Measurements from ENCODE around the gene CCL21.
"Not testable (repeated sequence)": the region's sequence is repeated elsewhere in the genome, so short reads cannot be mapped to it uniquely, and the experiment has no call there.

CCL21 gene, protein sequence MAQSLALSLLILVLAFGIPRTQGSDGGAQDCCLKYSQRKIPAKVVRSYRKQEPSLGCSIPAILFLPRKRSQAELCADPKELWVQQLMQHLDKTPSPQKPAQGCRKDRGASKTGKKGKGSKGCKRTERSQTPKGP

DNA sequence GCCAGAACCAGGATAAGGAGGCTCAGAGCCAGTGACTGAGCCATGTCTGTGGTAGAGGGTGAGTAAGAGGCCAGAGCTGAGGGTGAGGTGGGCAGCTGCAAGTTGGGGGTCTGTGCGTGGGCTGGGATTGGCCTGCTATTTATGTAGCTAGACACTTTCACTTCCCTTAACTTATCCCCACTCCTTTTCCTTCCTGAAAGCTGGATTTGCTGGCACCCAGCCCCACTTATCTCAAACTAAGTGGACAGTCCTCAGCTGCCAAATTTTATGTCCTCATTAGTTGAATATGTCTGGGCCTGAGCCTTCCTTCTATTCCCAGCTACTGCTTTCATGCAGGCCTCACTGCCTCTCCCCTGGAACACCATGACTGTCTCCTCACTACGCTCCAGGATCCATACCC lies at the start of gene CCL21:
Gene CCL21 (minus strand): TSS at position 114 of the 400 bp plus-strand sequence. CDS start 70 bp downstream, at position 44.
- DNase-seq (ENCODE audit: low spot score) = no peak
- FAIRE-seq = no peak

DNA sequence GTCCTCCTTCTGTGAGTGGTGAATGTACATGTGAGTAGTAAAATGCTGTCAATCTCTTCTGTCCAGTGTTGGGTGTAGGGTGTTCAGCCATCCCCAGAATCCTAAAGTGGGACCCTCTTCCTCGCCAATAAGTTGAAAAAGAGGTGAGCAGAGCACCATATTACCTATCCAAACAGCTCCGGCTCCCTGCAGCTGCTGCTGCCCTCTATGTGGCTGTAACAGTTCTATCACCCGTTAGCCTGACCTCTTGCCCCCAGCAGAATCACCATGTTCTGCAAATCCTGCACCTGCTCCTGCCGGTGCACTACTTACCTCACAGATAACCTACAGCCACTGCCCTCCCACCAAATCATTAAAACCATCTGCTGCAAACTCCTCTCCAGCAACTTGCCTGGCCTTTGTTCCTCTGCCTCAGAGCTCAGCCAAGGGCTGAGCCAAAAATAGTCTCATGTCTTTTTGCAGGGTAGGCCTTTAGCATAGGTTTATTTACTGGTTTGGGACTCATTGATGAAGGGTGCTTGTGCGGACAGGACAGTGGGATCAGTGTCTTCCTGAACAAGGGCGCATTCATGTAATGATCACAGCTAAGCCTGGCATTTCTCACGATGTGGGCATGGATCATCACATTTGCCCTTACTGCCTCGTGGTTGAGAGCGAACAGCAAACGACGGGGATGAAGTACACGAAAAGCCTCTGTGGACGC lies 49.6 kb upstream of the CCL21 start:
- DNase-seq (ENCODE audit: low spot score) (no peak), FAIRE-seq (no peak)

DNA sequence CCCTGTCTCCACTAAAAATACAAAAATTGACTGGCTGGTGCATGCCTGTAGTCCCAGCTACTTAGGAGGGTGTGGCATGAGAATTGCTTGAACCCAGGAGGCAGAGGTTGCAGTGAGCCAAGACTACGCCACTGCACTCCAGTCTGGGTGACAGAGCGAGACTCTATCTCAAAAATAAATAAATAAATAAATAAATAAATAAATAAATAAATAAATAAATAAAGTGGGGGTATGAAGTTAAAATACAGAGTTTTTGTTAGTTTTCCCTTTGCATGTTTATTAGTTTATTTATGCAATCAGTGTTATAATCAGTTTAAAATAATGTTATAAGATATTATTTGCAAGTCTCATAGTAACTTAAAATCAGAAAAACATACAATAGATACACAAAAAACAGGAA lies 40.4 kb upstream of the CCL21 start:
- not testable (repeated sequence) for FAIRE-seq; DNase-seq (ENCODE audit: low spot score)

DNA sequence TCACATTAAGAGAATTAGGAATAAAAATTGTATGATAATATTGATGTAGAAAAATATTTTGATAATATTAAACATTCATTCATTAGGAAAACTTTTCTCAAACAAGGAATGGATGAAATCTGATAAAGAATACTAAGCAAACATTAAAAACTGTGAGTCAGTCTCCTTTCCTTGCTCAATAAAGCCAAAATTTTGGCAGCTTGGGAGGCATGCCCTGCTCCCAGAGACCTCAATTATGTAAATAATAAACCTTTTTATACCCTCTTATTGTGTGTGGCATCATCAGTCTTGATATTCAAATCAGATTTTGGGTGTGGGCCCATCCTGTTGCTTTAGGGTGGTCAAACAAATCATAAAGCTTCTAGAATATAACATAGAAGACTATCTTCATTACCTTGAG lies 36.6 kb upstream of the CCL21 start:
- no peak for FAIRE-seq
- DNase-seq (ENCODE audit: low spot score) = no peak

DNA sequence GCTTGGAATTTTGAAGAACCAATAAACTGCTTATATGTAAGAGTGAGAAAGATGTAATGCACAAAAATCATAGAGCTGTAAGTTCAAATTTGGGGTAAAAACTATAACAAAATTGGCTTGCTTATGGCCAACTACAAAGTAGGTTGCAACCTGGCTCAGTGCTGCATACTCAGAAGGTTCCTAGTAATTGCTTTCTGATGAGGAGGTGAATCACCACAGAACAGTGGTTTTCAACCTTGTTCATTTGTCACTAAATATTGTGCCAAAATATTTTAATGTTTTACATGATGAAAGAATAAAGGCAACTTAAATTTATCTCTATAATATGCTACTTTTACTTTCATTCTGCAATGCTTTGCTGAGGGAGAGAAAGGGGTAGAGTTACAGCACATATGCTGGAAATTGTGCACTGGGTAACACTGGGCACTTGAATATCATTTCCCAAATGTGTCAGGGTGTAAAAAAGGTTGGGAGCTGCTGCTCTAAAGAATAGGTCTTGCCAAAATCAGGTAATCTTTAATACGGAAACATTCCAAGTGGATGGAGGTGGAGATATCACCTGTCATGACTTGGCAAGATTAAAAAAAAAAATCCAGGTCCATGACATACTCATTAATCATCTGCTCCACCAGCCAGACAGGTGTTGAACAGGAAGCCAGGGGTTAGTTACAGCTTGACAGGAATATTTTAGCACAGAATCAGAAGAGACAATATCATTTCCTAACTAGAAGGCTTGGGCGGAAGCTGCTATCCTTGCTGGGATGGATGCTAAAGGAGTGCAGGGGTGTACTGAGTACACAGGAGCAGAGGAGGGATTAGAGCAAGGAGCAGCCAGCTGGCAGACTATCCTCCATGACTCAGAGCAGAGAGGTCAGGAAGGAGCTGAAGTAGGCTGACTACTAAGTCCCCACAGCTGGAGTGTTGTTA lies 34.6 kb upstream of the CCL21 start:
- DNase-seq (ENCODE audit: low spot score) = peak; percentile 13
- no peak for FAIRE-seq

DNA sequence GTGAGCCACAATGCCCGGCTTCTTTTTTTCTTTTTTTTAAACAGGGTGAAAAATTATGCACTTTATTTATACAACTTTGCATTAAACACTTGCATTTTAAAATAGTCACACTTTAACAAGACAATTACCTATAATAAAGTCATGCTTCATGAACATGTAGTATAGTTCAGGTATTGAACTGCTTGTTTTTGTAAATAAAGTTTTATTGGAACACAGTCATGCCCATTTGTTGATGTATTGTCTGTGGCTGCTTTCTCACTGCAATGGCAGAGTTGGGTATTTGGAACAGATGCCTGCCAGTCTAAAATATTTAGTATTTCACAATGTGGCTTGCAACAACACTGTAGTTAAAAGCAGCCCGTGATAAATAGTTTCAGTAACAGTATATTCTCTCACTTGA lies 32.8 kb upstream of the CCL21 start:
- DNase-seq (ENCODE audit: low spot score) (no peak), FAIRE-seq (no peak)

DNA sequence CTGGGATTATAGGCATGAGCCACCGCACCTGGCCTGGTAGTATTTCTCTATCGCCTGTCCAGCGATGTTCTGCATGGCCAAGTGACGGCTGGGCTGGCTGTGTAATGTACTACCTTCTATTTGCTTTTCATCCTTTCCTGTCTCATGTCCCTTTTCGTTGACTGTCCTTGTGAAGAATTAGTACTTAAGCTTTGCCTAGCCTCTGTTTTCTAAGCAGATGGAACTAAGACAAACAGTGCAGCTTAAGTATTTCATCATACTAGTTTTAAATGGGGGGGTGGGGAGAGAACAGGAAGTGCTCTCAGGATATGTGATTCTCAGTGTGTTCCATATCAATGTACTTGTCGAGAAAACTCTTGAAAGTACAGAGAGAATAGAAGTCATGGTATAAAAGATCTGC lies 31.7 kb upstream of the CCL21 start:
- DNase-seq (ENCODE audit: low spot score) (no peak), FAIRE-seq (no peak)

DNA sequence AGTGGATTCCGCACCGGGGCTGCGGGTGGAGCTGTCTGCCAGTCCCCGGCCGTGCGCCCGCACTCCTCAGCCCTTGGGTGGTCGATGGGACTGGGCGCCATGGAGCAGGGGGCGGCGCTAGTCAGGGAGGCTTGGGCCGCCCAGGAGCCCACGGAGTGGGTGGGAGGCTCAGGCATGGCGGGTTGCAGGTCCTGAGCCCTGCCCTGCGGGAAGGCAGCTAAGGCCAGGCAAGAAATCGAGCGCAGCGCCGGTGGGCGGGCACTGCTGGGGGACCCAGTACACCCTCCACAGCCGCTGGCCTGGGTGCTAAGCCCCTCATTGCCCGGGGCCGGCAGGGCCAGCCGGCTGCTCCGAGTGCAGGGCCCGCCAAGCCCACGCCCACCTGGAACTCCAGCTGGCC lies 30.2 kb upstream of the CCL21 start:
- not testable (repeated sequence) for DNase-seq (ENCODE audit: low spot score); FAIRE-seq

DNA sequence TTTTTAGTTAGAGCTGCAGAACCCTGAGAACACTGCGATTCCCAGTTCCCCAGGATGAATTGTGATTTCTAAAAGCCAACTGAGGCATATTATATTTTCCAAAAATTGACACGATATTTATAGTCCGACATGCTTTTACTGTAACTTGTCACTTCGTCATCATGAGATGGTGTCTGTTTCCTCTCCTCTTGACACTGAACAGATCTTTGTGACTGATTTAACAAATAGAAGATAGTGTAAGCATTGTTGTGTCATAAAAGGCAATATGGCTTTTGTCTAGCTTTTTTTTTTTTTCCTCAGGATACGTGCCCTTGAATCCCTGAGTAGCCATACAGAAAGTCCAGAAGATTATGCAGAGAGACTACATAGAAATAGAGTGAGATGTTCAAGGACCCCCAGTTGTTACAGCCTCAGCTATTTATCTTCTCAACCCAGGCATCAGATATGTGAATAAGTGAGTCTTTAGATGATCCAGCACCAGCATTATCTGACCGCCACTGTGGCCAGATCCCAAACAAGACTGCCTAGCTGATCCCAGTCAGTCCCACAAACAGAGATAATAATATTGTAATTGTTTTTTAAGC lies 27.8 kb upstream of the CCL21 start:
- DNase-seq (ENCODE audit: low spot score) (no peak), FAIRE-seq (no peak)

DNA sequence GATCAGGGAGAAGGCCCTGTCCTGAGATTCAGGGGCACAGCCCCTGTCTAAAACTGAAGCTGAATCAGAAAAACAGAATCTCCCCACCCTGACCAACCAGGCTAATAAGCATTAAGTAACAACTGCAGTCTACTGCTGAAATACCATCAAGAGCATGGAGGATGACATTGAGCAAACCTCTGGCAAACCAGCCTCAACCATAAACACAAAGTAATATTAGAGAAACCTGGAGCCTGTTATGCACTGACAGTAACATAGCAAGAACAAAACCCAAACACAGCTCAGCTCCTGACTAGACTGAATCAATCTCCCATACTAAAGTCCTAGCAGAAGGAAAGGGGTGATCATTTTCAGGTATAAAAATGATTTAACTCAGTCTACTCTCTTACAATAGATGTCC lies 24.8 kb upstream of the CCL21 start:
- DNase-seq (ENCODE audit: low spot score) (no peak), FAIRE-seq (no peak)

DNA sequence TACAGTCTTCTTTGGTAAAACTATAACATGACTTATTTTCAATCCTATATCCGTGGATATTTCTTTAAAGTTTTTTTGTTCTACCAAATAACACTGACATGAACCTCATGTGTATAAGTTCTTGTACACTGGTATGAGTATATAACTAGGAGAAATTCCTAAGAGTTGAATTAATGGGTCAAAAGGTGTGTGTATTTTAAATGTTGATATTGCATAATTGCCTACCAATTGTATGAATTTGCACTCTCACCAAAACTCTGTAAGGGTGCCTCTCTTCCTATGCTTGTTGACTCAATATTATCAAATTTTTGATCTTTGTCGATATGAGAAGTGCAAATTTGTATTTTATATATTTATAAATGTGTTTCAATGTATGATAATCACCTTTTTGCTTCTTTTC lies 22.9 kb upstream of the CCL21 start:
- FAIRE-seq = no peak
- no peak for DNase-seq (ENCODE audit: low spot score)

DNA sequence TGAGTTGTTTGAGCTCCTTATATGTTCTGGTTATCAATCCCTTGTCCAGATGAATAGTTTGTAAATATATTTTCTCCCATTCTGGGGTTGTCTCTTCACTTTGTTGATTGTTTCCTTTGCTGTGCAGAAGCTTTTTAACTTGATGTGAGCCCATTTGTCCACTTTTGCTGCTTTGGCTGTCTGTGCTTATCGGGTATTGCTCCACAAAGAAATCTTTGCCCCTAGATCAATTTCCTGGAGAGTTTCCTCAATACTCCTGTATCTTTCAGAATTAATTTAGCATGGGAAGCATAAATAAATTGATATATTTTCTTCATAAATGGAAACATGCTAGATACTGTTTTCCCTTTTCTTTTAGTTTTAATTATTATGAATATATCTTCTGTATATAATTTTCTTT lies 22.5 kb upstream of the CCL21 start:
- FAIRE-seq = no peak
- DNase-seq (ENCODE audit: low spot score) = no peak

DNA sequence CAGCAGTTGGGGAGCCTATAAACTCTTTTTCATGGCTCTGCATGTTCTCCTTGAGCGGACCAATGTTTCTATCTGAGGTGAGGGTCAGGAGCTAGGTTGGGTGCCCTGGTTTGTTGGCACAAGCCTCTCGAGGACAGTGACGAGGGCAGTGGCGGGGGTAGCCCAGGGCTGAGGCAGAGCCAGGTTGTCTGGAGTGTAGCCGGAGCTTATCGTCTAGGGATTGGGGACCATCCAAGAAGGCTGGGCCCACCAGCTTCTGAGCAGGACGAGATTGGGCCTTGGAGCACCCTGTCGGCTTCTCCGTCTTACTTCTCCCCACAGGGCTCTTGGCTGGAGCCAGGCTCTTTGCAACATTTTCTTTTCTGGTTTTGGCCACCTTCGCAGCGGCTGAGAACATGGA lies 13.2 kb upstream of the CCL21 start:
- FAIRE-seq (no peak), DNase-seq (ENCODE audit: low spot score) (no peak)

DNA sequence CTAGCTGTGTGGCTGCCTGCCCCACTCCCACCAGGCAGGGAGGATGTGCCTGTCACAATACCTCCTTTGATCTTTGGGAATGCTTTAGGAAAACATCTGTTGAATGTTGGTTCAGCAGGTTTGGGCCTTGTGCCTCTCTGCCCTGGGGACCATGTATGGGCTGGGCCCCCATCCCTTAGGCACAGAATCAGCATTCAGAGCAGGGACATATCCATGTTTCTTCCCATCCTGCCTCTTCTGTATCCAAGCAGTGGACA lies 9.8 kb upstream of the CCL21 start:
- not testable (repeated sequence) for DNase-seq (ENCODE audit: low spot score); FAIRE-seq

DNA sequence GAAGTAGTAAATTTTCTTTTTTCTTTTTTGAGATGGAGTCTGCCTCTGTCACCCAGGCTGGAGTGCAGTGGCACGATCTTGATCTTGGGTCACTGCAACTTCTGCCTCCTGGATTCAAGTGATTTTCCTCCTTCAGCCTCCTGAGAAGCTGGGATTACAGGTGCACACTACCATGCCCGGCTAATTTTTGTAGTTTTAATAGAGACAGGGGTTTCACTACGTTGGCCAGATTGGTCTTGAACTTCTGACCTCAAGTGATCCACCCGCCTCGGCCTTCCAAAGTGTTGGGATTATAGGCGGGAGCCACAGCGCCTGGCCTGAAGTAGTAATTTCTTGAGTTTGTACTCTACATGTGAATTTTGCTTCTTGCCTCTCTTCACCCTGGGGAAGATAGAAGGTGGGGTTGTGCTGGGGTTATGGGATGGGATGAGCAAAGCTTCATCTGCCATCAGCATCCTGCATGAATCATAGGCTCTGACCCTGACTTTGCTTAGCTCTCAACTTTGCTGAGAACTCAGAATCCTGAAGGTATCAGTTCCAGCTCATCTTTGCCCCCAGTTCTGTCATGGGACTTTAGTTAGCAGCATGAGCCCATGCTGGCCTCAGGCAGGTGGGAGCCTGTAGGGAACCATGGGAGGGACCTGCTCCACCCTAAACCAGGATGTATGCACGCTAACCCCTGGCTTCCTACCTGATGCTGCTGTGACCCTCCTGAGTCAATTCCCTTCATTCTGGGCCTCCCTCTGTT lies 9.3 kb upstream of the CCL21 start:
- DNase-seq (ENCODE audit: low spot score) = no peak
- no peak for FAIRE-seq

DNA sequence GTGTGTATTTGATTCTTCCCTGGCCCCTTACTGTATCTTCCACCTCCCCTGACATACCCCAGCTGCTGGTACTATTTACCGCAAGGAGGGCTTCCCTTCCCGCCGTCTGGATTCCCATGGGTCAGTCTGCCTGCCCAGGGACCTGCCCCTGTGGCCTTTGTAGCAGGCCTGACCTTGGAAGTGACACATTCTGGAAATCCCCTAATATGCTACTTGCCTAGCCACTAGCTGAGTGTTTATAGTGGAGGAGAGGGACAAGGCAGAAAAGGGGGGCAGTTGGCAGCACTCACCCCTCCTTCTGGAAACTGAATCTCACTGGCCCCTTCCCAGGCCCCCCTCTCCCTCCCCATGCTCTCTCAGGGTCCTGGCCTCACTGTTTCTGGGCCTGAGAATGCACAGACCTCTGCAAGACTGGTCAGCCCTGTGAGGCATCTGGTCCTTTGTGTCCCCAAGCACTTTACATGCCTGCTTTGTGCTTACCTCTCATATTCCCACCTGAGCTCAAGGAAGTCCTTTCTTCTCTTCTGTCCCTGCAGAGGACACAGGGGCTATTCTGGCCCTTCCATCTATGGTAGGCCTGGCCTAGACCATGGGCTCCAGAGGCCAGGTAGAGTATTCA lies 8.2 kb upstream of the CCL21 start:
- peak; percentile 29 for DNase-seq (ENCODE audit: low spot score)
- FAIRE-seq = no peak

DNA sequence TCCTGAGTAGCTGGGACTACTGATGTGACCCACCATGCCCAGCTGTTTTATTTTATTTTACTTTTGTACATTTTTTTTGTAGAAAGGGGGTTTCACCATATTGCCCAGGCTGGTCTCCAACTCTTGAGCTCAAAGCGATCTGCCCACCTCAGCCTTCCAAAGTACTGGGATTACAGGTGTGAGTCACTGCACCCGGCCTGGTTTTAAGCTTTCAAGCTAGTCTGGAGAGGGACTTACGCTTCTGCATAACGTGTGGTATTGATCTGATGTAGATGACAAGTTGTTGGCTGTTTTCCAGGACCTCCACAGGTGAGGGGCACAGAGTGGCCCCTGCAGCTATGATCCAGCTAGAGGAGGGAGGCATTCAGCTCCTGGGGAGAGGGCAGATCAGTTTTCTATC lies 6.8 kb upstream of the CCL21 start:
- DNase-seq (ENCODE audit: low spot score) (no peak), FAIRE-seq (no peak)

DNA sequence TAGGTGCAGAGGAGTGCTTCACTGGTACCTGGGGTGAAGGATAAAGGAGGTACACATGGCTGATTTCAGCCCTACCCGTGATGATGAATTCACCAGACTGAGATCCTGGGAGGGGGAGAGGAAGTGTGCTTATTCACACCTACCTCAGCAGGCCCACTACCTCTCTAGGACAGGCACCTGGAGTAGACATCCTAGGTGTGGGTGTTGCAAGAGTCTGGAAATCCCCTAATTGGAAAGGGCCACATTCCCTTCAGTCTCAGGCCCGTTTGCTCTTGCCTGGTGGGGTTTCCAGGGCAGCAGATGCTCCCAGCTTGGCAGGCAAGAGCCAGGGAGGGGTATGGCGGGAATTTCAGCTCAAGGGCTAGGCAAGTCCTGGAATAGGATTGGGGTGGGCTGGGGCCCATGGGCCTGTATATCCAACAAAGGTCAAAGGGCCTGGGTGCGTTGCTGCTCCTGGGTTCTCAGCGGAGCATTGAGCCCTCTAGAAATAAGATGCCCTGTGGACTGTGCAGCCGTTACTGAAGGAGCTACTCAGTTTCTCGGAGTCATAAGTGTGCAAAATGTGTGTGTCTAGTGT lies 5.8 kb upstream of the CCL21 start:
- no peak for FAIRE-seq
- DNase-seq (ENCODE audit: low spot score) = no peak

DNA sequence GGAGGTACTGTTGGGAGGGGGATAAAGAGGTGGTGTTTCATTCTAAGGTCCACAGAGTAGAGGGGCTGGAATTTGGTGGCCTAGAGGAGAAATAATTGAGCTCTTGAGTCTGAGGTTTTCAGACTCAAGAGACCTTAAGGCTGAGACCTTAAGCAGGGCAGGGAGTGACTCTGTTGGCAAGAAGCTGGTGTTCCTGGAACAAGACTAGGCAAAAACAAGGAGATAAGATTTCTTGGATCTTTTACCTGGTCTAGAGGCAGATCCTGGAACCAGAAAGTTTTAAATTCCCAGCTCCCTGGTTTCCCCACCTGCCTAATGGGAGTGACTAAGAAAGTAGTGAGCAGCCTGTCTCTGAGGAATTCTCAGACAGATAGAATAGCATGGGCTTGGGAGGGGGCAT lies 4.1 kb upstream of the CCL21 start:
- no peak for DNase-seq (ENCODE audit: low spot score)
- FAIRE-seq = no peak

DNA sequence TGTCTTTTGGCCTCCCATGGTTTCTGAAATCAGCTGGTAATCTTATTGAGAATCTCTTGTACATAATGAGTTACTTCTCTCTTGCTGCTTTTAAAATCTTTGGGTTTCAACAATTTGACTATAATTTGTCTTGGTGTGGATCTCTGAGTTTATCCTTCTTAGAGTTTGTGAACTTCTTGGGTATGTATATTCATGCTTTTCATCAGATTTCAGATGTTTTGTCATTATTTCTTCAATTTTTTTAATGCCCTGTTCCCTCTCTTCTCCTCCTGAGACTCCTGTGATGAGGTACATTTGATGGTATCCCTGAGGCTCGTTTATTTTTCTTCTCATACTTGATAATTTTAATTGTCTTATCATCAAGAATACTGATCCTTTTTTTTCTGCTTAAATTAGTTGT lies 2.2 kb upstream of the CCL21 start:
- FAIRE-seq = no peak
- DNase-seq (ENCODE audit: low spot score) = no peak
